DOHH2 (cell line): ENCODE results near the gene ESYT3.
"Not testable (repeated sequence)": the region's sequence is repeated elsewhere in the genome, so short reads cannot be mapped to it uniquely, and the experiment has no call there.

ENCODE experiments used
- H3F3A ChIP-seq: fragments of 200-600 bp; sonication (generic), shearing (Covaris generic); 2 replicates; pipeline ENCODE4 v1.6.0; 2016; ENCODE audit warnings: antibody characterized with exemption, mild to moderate bottlenecking; ENCODE audit not compliant: control insufficient read depth, insufficient read depth
- H3K27ac ChIP-seq: fragments of 200-600 bp; sonication (generic); 2 replicates; pipeline ENCODE4 v1.5.1; 2014; ENCODE audit warnings: low read depth, mild to moderate bottlenecking, low read length, moderate library complexity
- H3K27me3 ChIP-seq: fragments of 200-600 bp; sonication (generic); 2 replicates; pipeline ENCODE4 v1.6.1; 2014; ENCODE audit warnings: mild to moderate bottlenecking, low read length, mixed read lengths; ENCODE audit not compliant: control insufficient read depth
- H3K36me3 ChIP-seq: fragments of 200-600 bp; sonication (generic); 2 replicates; pipeline ENCODE4 v1.6.1; 2014; ENCODE audit warnings: mild to moderate bottlenecking, low read length, moderate library complexity, mixed read lengths; ENCODE audit not compliant: control insufficient read depth
- H3K4me1 ChIP-seq: fragments of 200-600 bp; sonication (generic); 2 replicates; pipeline ENCODE4 v1.6.1; 2014; ENCODE audit warnings: mild to moderate bottlenecking, low read length, mixed read lengths; ENCODE audit not compliant: control insufficient read depth
- H3K4me2 ChIP-seq: fragments of 200-600 bp; sonication (generic); 2 replicates; pipeline ENCODE4 v1.6.0; 2014; ENCODE audit warnings: mild to moderate bottlenecking, low read length, moderate library complexity
- H3K4me3 ChIP-seq: fragments of 200-600 bp; sonication (generic); 2 replicates; pipeline ENCODE4 v1.5.1; 2014; ENCODE audit warnings: mild to moderate bottlenecking, low read length, mixed read lengths
- H3K79me2 ChIP-seq: fragments of 200-600 bp; sonication (generic); 2 replicates; pipeline ENCODE4 v1.6.1; 2014; ENCODE audit warnings: mild to moderate bottlenecking, low read length, mixed read lengths; ENCODE audit not compliant: control insufficient read depth
- H3K9me2 ChIP-seq: fragments of 200-600 bp; sonication (generic); replicated peaks from 2 replicates; pipeline ENCODE4 v1.6.1; 2014; ENCODE audit warnings: mild to moderate bottlenecking, low read length, mixed read lengths; ENCODE audit not compliant: control insufficient read depth
- H3K9me3 ChIP-seq: fragments of 200-600 bp; sonication (generic); 2 replicates; pipeline ENCODE4 v1.6.1; 2014; ENCODE audit warnings: antibody characterized with exemption, low read length, mixed read lengths; ENCODE audit not compliant: control insufficient read depth, insufficient read depth
- H4K20me1 ChIP-seq: fragments of 200-600 bp; sonication (generic); 2 replicates; pipeline ENCODE4 v1.6.0; 2014; ENCODE audit warnings: low read depth, mild to moderate bottlenecking, antibody characterized with exemption, low read length, moderate library complexity; ENCODE audit not compliant: control insufficient read depth, insufficient read depth
- EZH2phosphoT487 ChIP-seq: fragments of 200-600 bp; sonication (generic); IDR thresholded peaks from 2 replicates; pipeline ENCODE4 v1.6.1; 2017; ENCODE audit warnings: borderline replicate concordance, mild to moderate bottlenecking, antibody characterized with exemption, low read length, moderate library complexity, mixed read lengths
- TF ChIP-seq, protein P1 (sequence below): fragments of 200-600 bp; sonication (generic); IDR thresholded peaks from one replicate; pipeline ENCODE4 v1.5.1; 2014; ENCODE audit warnings: antibody characterized with exemption, mild to moderate bottlenecking, low read depth, low read length; ENCODE audit not compliant: poor library complexity, severe bottlenecking

Gene ESYT3

DNA sequence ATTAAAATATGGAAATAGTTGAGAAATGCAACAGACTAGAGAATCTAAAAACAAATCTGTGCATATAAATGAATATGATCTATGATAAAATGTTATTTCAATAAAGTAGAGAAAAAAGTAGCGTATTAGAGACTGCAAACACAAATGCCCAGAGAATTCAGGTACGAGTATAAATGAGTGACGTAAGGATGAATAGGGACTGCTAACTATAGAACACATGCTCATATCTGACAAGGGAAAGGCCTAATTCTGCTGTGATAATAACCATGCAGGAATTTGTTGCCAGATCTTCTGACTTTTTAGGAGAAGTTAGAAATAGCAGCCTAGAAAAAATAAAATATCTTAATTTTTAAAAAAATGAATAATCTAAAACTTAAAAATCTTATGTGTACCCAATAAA, 73.1 kb downstream of the ESYT3 start:
- Histone ChIP-seq H3K27me3 (no peaks in the 10 kb centered on the region), H3K79me2 (no peaks in the 10 kb centered on the region), H3K36me3 (no peaks in the 10 kb centered on the region), H3K9me3 (no peaks in the 10 kb centered on the region), H3F3A (no peaks in the 10 kb centered on the region), H3K9me2 (no peaks in the 10 kb centered on the region), H3K4me1 (peaks cover 7% of the 10 kb centered on the region), H3K4me3 (no peak overlapping the region), H3K27ac (no peak overlapping the region), H3K4me2 (no peak overlapping the region), H4K20me1 (no peaks in the 10 kb centered on the region)
- TF ChIP-seq EZH2phosphoT487: no peak
- TF ChIP-seq, protein P1, sequence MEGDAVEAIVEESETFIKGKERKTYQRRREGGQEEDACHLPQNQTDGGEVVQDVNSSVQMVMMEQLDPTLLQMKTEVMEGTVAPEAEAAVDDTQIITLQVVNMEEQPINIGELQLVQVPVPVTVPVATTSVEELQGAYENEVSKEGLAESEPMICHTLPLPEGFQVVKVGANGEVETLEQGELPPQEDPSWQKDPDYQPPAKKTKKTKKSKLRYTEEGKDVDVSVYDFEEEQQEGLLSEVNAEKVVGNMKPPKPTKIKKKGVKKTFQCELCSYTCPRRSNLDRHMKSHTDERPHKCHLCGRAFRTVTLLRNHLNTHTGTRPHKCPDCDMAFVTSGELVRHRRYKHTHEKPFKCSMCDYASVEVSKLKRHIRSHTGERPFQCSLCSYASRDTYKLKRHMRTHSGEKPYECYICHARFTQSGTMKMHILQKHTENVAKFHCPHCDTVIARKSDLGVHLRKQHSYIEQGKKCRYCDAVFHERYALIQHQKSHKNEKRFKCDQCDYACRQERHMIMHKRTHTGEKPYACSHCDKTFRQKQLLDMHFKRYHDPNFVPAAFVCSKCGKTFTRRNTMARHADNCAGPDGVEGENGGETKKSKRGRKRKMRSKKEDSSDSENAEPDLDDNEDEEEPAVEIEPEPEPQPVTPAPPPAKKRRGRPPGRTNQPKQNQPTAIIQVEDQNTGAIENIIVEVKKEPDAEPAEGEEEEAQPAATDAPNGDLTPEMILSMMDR: no peak

DNA sequence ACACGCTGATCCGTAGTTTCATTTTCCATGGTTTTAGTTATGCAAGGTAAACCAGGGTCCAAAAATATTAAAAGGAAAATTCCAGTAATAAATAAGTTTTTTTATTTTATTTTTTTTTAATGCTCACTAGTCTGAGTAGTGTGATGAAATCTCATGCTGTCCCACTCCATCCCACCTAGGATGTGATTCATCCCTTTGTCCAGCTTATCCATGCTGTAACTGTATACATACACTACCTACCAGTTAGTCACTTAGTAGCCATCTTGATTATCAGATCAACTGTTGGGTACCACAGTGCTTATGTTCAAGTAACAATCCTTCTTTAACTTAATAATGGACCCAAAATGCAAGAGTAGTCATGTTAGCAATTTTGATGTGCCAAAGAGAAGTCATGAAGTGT, 75.2 kb downstream of the ESYT3 start:
- Histone ChIP-seq H3K79me2 (no peaks in the 10 kb centered on the region), H3K27me3 (no peaks in the 10 kb centered on the region), H3K4me1 (peaks cover 10% of the 10 kb centered on the region), H3K4me2 (no peak overlapping the region), H3K27ac (no peak overlapping the region), H3K9me2 (no peaks in the 10 kb centered on the region), H3F3A (no peaks in the 10 kb centered on the region), H4K20me1 (no peaks in the 10 kb centered on the region), H3K36me3 (no peaks in the 10 kb centered on the region), H3K9me3 (no peaks in the 10 kb centered on the region), H3K4me3 (no peak overlapping the region)
- TF ChIP-seq EZH2phosphoT487: no peak

DNA sequence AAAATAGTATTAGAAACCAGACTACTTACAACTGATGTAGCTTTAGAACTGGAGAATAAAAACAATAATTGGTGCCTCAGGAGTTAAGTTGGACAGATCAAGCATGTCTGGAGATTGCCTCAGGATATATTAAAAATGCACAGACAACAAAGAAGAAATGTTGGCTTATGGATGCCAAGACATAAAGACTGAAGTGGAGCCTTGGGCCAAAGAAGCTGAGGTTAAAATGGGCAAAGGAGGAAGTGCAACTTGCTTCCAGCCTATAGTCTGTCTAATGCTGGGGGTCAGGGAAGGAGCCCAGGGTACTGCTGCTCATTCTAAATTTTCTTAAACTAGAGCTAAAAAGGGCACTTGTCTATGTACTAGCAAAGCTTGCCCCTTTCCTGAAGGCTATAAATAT, 77.5 kb downstream of the ESYT3 start:
- Histone ChIP-seq H3K4me3 (no peak overlapping the region), H3K79me2 (no peaks in the 10 kb centered on the region), H3K4me2 (no peak overlapping the region), H4K20me1 (no peaks in the 10 kb centered on the region), H3K9me2 (no peaks in the 10 kb centered on the region), H3K4me1 (peaks cover 10% of the 10 kb centered on the region), H3K27me3 (no peaks in the 10 kb centered on the region), H3K27ac (no peak overlapping the region), H3K9me3 (no peaks in the 10 kb centered on the region), H3F3A (no peaks in the 10 kb centered on the region), H3K36me3 (no peaks in the 10 kb centered on the region)
- TF ChIP-seq, protein P1: no peak
- no peak for TF ChIP-seq EZH2phosphoT487

DNA sequence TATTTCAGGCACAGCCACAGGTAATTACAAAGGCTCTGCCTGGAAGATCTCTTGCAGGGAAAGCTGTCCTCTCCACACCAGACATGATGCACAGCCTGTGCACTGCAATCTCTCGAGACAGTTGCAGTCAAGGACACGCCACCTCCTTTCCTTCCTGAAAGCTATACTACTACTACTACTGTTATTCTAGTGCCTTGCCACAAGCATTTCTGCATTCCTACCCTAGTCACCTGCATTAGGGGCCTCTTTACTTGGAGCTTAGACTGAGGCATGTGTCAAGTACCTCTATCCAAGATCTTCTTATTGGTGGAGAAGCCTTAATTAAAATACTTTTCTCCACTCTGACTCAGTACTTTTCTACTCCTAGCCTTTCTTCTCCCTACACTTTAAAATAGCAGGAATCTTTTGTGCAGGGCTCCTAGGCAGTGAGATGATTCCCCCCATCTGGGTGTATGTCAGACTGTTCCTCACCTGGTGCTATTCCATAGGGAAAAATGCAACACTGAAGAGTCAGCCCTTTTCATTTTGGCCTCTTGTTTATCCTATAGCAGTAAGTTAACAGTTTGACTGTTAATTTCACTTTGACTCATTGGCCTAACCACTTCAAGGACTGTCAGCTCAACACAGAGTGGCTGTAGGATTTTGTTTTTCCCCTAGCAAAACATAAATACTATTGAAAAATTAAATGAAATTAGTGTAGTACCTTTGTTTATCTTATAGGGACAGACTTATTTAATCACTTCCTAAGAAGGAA, 78.9 kb downstream of the ESYT3 start:
- Histone ChIP-seq H3K79me2 (no peaks in the 10 kb centered on the region), H3K27me3 (no peaks in the 10 kb centered on the region), H3K36me3 (no peaks in the 10 kb centered on the region), H3F3A (no peaks in the 10 kb centered on the region), H3K4me2 (no peak overlapping the region), H3K4me1 (peaks cover 10% of the 10 kb centered on the region), H3K4me3 (no peak overlapping the region), H3K9me2 (no peaks in the 10 kb centered on the region), H3K27ac (no peak overlapping the region), H3K9me3 (no peaks in the 10 kb centered on the region), H4K20me1 (no peaks in the 10 kb centered on the region)
- TF ChIP-seq, protein P1: no peak
- no peak for TF ChIP-seq EZH2phosphoT487

DNA sequence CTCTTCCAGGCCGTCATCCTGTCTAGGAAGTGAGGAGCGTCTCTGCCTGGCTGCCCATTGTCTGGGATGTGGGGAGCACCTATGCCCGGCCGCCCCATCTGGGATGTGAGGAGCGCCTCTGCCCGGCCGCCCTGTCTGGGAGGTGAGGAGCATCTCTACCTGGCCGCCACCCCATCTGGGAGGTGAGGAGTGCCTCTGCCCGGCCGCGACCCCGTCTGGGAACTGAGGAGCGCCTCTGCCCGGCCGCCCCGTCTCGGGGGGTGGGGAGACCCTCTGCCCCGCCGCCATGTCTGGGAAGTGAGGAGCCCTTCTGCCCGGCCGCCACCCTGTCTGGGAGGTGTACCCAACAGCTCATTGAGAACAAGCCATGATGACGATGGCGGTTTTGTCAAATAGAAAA, 87.0 kb downstream of the ESYT3 start:
- not testable (repeated sequence) for H3K4me2 ChIP-seq, H4K20me1 ChIP-seq, H3K27me3 ChIP-seq, H3K9me2 ChIP-seq, H3K4me3 ChIP-seq, H3K4me1 ChIP-seq, H3F3A ChIP-seq, H3K9me3 ChIP-seq, H3K27ac ChIP-seq, H3K36me3 ChIP-seq, H3K79me2 ChIP-seq
